ENCODE results near the gene KCNH5.

- TF ChIP-seq CTCF (IDR thresholded peaks at IDR 0.05; ENCODE audit: low read length): no peak
- no peak for TF ChIP-seq EZH2phosphoT487 (IDR thresholded peaks at IDR 0.05; ENCODE audit: low read length)
- TF ChIP-seq EZH2 (optimal IDR thresholded peaks at IDR 0.05; ENCODE audit: low read depth, low read length): no peak
These were observed 267.7 kb downstream of the KCNH5 start for GRCh38 chr14:62777510-62777909.

All from MM.1S (cell line).